Uterus (tissue), 4 donors: ENCODE data around the gene FANCC. TPM values are rescaled to one million over a fixed set of nuclear protein-coding genes. Genes with fewer than 3 reads are reported as not detected.

Source experiments
- DNase-seq, 2 donors: peaks; one replicate each; pipeline ENCODE4 v3.0.0-alpha.2; 2019 to 2020
- H3K27ac ChIP-seq, 2 donors: fragments of 200-600 bp; sonication (generic); 1 replicate in 1 of 2; 2 replicates in 1 of 2; pipeline ENCODE4 v1.5.1; 2016 to 2018
- H3K27me3 ChIP-seq, 2 donors: fragments of 200-600 bp; sonication (generic); one replicate each; pipeline ENCODE4 v1.5.1; 2018 to 2019; ENCODE audit warnings: control low read depth in 1 of 2
- H3K36me3 ChIP-seq, 2 donors: fragments of 200-600 bp; sonication (generic); one replicate each; pipeline ENCODE4 v1.5.1; 2019; ENCODE audit warnings: control low read depth in 1 of 2
- H3K4me1 ChIP-seq, 2 donors: fragments of 200-600 bp; sonication (generic); one replicate each; pipeline ENCODE4 v1.5.1; 2018 to 2019; ENCODE audit warnings: control low read depth in 1 of 2
- H3K4me3 ChIP-seq, 2 donors: fragments of 200-600 bp; sonication (generic); 1 replicate in 1 of 2; 2 replicates in 1 of 2; pipeline ENCODE4 v1.5.1; 2018 to 2019; ENCODE audit warnings: mild to moderate bottlenecking in 1 of 2
- H3K9me3 ChIP-seq, 2 donors: fragments of 200-600 bp; sonication (generic); one replicate each; pipeline ENCODE4 v1.5.1; 2019; ENCODE audit warnings: control low read depth in 1 of 2
- POLR2A ChIP-seq, 2 donors: fragments of 450-650 bp; IDR thresholded peaks; one replicate each; pipeline ENCODE4 v1.6.1; 2016; ENCODE audit warnings: antibody characterized with exemption in 2 of 2, mild to moderate bottlenecking in 1 of 2, moderate library complexity in 1 of 2
- intact Hi-C: fragments of 100-400 bp; cut with DNase I; formaldehyde crosslinking; loops from one replicate; pipeline ENCODE4 v1.15.1; 2023; ENCODE audit warnings: low total_unique reads
- total RNA-seq, 4 donors: library from RNA; depleted of rRNA in 3 of 4; stranded (reverse); fragments of >200 nt in 3 of 4; gene quantifications; one replicate each; pipeline versions ENCODE4 v1.1.0 to v1.2.4, GENCODE V29; 2014 to 2023
- TF ChIP-seq, protein P1 (sequence below), 4 experiments: fragments of 200-600 bp in 2 of 4; fragments of 450-650 bp in 2 of 4; sonication (generic) in 2 of 4; IDR thresholded peaks; one replicate each; pipeline ENCODE4 v1.5.1; 2016 to 2019; ENCODE audit warnings: antibody characterized with exemption in 4 of 4, mild to moderate bottlenecking in 2 of 4, moderate library complexity in 1 of 4
- donor health status: DM: yes; HTN: yes; CAD: no.

FANCC gene
- total RNA-seq, 4 donors from 2014 or later, result 4.1 to 21.4 (median 15.9) TPM

DNA sequence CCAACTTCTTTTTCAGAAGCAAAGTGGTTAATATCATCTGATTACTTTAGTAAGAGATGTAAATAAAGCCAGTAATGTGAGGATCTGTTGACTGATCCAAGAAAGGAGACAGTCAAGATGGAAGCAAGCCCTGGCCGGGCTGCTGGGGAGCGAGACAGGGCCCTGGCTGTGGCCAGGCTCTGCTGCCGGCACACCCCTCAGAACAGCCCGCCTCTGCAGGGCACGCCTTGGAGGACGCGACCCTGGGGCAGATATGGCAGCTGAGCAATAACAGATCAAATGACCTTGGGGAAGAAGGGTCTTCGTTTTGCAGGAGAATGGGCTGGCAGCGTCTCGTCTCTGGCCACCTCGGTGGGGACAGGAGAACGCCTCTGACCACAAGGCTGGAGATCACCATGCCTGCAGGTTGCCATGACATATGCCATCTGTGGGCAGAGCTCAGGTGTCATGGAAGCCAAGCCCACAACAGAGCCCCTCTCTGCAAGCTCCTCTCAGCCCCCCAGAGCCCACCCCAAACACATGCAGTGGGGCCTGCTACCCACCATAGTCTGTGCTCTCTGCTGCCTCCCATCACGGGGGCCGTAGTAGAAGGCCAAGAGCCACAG is 206.5 kb downstream of the FANCC start:
- H3K4me1 ChIP-seq, result peaks cover 0 to 7% of the 10 kb centered on the region in 2 donors
- intact Hi-C loops, result loop anchor here (5.0 kb wide), 1 partner anchor 324 kb away; no protein-coding TSS in a partner anchor
- no peak overlapping the region for H3K4me3 ChIP-seq
- no peak for DNase-seq
- H3K27ac ChIP-seq, result no peak overlapping the region
- no peak for TF ChIP-seq POLR2A (IDR thresholded peaks at IDR 0.05)
- TF ChIP-seq, protein P1, sequence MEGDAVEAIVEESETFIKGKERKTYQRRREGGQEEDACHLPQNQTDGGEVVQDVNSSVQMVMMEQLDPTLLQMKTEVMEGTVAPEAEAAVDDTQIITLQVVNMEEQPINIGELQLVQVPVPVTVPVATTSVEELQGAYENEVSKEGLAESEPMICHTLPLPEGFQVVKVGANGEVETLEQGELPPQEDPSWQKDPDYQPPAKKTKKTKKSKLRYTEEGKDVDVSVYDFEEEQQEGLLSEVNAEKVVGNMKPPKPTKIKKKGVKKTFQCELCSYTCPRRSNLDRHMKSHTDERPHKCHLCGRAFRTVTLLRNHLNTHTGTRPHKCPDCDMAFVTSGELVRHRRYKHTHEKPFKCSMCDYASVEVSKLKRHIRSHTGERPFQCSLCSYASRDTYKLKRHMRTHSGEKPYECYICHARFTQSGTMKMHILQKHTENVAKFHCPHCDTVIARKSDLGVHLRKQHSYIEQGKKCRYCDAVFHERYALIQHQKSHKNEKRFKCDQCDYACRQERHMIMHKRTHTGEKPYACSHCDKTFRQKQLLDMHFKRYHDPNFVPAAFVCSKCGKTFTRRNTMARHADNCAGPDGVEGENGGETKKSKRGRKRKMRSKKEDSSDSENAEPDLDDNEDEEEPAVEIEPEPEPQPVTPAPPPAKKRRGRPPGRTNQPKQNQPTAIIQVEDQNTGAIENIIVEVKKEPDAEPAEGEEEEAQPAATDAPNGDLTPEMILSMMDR (IDR thresholded peaks at IDR 0.05), result no peak
- no peaks in the 10 kb centered on the region for H3K36me3 ChIP-seq
- no peaks in the 10 kb centered on the region for H3K27me3 ChIP-seq
- H3K9me3 ChIP-seq, result no peaks in the 10 kb centered on the region

DNA sequence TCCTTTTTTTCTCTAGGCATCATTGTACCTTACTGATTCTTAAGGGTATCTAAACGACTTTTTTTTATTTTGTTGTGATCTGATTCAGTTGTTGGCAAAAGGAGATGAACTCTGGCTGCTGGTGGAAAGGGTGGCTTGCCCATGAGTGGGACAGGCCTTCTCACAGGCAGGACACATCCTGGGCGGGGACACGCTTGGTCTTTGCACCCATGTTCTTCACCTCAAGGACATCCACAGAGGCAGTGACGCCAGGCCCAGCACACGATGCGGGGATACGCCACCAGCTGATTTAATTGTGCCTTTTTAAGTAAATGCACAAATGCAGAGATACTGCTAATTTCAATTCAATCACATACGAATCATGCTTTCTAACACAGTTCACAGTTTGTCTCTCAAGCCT is 208.1 kb downstream of the FANCC start:
- Histone ChIP-seq H3K36me3 (no peaks in the 10 kb centered on the region), H3K9me3 (no peaks in the 10 kb centered on the region), H3K27ac (no peak overlapping the region), H3K27me3 (no peaks in the 10 kb centered on the region), H3K4me1 (peaks cover 0 to 7% of the 10 kb centered on the region in 2 donors), H3K4me3 (no peak overlapping the region)
- no peak for TF ChIP-seq POLR2A (IDR thresholded peaks at IDR 0.05)
- TF ChIP-seq, protein P1 (IDR thresholded peaks at IDR 0.05), result no peak
- intact Hi-C loops, result no loop called here
- no peak for DNase-seq

DNA sequence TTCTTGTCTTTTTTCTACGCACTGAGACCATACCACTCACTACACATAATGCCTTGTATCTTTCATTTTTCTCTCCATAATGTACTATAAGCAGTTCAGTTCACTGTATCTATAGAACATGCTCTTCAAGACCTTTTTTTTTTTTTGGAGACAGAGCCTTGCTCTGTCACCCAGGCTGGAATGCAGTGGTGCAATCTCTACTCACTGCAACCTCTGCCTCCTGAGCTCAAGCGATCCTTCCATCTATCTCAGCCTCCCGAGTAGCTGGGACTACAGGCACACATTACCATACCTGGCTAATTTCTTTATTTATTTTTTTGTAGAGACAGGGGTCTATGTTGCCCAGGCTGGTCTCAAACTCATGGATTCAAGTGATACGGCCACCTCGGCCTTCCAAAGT is 208.7 kb downstream of the FANCC start:
- Histone ChIP-seq H3K27me3 (no peaks in the 10 kb centered on the region), H3K4me1 (peaks cover 0 to 7% of the 10 kb centered on the region in 2 donors), H3K4me3 (no peak overlapping the region), H3K27ac (no peak overlapping the region), H3K9me3 (no peaks in the 10 kb centered on the region), H3K36me3 (no peaks in the 10 kb centered on the region)
- intact Hi-C loops, result no loop called here
- TF ChIP-seq, protein P1 (IDR thresholded peaks at IDR 0.05), result no peak
- no peak for TF ChIP-seq POLR2A (IDR thresholded peaks at IDR 0.05)
- no peak for DNase-seq

DNA sequence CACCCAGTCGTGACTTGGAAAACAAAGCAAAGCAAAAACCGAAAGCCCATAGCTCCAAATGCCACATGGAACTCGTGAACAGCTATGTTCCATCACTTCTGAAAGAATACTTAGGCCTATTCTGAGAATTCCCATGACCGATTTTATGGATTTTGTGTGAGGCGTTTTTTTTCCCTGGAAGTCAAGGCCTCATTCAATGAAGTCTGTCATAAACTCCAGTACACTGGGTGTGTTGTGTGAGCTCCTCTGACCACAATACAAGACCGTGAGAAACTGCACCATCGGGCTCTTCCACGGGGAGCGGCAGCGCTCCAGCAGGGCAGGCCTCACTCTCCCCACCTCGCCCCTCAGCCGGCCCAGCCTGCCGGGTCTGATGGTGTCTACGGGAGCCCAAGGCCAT is 209.5 kb downstream of the FANCC start:
- Histone ChIP-seq H3K9me3 (no peaks in the 10 kb centered on the region), H3K4me3 (no peak overlapping the region), H3K36me3 (no peaks in the 10 kb centered on the region), H3K27me3 (no peaks in the 10 kb centered on the region), H3K27ac (peak overlapping the region; percentile 59 to 72), H3K4me1 (peaks cover 0 to 7% of the 10 kb centered on the region in 2 donors)
- intact Hi-C loops, result no loop called here
- DNase-seq, result no peak
- TF ChIP-seq, protein P1 (IDR thresholded peaks at IDR 0.05), result no peak
- TF ChIP-seq POLR2A (IDR thresholded peaks at IDR 0.05), result no peak

DNA sequence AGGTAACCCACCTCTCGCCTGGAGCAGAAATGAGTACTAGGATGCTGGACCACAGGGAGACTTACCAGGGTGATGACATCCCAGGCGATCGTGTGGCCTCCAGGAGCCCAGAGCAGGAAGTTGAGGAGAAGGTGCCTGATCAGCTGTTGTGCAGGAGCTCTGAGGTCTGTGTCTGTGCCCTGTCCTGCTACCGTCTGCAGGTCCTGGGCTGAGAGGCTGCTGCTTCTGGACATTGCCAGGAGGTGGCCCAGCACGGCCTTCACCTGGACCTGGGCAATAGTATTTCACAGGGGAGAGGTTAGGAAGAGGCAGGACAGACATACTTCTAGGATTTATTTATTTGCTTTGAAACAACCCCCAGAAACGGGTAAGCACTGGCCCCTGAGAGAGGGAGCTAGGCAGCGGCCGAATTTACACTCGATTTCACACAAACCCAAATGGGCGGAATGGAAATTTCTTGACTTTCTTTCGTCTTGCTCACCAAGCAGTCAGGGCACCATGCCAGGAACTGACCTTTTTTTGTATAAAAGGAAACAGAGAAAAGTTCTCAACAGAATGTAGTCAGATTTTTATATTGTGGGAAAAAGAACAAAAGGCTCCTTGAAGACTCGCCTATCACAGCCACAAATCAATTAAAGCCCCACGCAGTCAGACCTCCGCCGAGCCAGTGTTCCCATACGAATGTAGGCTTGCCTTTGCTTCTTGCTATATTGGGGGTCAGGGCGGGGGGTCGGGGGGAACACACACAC is 210.3 kb downstream of the FANCC start:
- no peak for TF ChIP-seq POLR2A (IDR thresholded peaks at IDR 0.05)
- TF ChIP-seq, protein P1 (IDR thresholded peaks at IDR 0.05), result no peak
- Histone ChIP-seq H3K9me3 (no peaks in the 10 kb centered on the region), H3K4me1 (peaks cover 0 to 7% of the 10 kb centered on the region in 2 donors), H3K27me3 (no peaks in the 10 kb centered on the region), H3K27ac (peak overlapping the region; percentile 59 to 72), H3K36me3 (no peaks in the 10 kb centered on the region), H3K4me3 (no peak overlapping the region)
- peak; percentile 59 to 81 for DNase-seq
- intact Hi-C loops, result no loop called here
